ENCODE results near the gene HELZ. TPM values are rescaled to one million over a fixed set of nuclear protein-coding genes. Genes with fewer than 3 reads are reported as not detected.
A peak's percentile ranks its signal among the peaks of the same experiment; 100 is the strongest.

Gene HELZ
- total and polyA plus RNA-seq, 2 of the 8 experiments (the other 6 are each of a cell fraction or from before 2014, with no cell fraction given): 10.0 to 48.7 TPM

- Histone ChIP-seq H3K14ac (ENCODE audit: insufficient read length) (no peak overlapping the region), H3K56ac (replicated peaks; ENCODE audit: insufficient read length, low read depth, low read length) (no peak overlapping the region), H3K18ac (ENCODE audit: extremely low read depth, low read length) (no peak overlapping the region), H3K36me3 (ENCODE audit: control insufficient read depth in 2 of 4, insufficient read depth in 4 of 4, low read length in 3 of 4) (peaks cover 0 to 8% (median 2%) of the 10 kb centered on the region in 4 experiments; a peak in 1 of 8 replicates), H3K23ac (ENCODE audit: insufficient read length) (no peak overlapping the region), H3K27ac (ENCODE audit: low read depth, low read length) (0 out of 2 replicates have a peak overlapping the region, but pooled peaks have one; percentile 7), H2BK12ac (ENCODE audit: low read depth, low read length) (no peak overlapping the region), H2BK20ac (ENCODE audit: low read length) (no peak overlapping the region), H2AK5ac (ENCODE audit: low read depth, low read length) (no peak overlapping the region), H2BK120ac (replicated peaks; ENCODE audit: low read depth, low read length) (no peak overlapping the region), H4K20me1 (replicated peaks in 1 of 2; ENCODE audit: control insufficient read depth in 1 of 2, insufficient read depth in 2 of 2, low read length in 2 of 2) (no peaks in the 10 kb centered on the region), H2BK15ac (ENCODE audit: low read length) (no peak overlapping the region), H3K4me1 (replicated peaks in 1 of 4; ENCODE audit: control insufficient read depth in 3 of 4, insufficient read depth in 4 of 4, low read length in 3 of 4) (no peaks in the 10 kb centered on the region), H3K27me3 (replicated peaks in 1 of 4; ENCODE audit: control insufficient read depth in 3 of 4, extremely low read depth in 1 of 4, insufficient read depth in 3 of 4, low read length in 3 of 4) (no peaks in the 10 kb centered on the region), H3K4ac (replicated peaks; ENCODE audit: insufficient read length, low read depth, low read length) (no peak overlapping the region), H2AFZ (ENCODE audit: low read length) (no peak overlapping the region), H3K9ac (replicated peaks in 1 of 4; ENCODE audit: extremely low read depth in 1 of 4, low read depth in 3 of 4, low read length in 3 of 4) (no peak overlapping the region), H4K5ac (ENCODE audit: insufficient read length, low read depth, low read length) (no peak overlapping the region), H3K4me2 (ENCODE audit: insufficient read depth in 1 of 2, low read depth in 2 of 2, low read length in 2 of 2) (no peak overlapping the region), H2BK5ac (ENCODE audit: low read depth, low read length) (no peak overlapping the region), H3K23me2 (ENCODE audit: low read depth, low read length) (peaks cover 3% of the 10 kb centered on the region; the same call in 1 of the 2 replicates), H3K4me3 (ENCODE audit: extremely low read depth in 1 of 4, insufficient read depth in 2 of 4, low read depth in 3 of 4, low read length in 4 of 4) (no peak overlapping the region), H3K9me3 (ENCODE audit: insufficient read depth in 2 of 2, low read depth in 1 of 2, low read length in 1 of 2) (no peaks in the 10 kb centered on the region), H3K79me1 (ENCODE audit: low read depth, low read length) (no peaks in the 10 kb centered on the region), H4K8ac (ENCODE audit: extremely low read depth, insufficient read depth, low read length) (no peak overlapping the region), H3K79me2 (ENCODE audit: control insufficient read depth in 1 of 2, insufficient read depth in 2 of 2, low read length in 2 of 2) (no peaks in the 10 kb centered on the region), H4K91ac (replicated peaks; ENCODE audit: insufficient read length, low read length) (no peak overlapping the region)
- WGBS, 2 experiments (ENCODE audit: extremely low coverage in 1 of 2, insufficient coverage in 1 of 2, insufficient read length in 1 of 2, insufficient replicate concordance in 2 of 2, low coverage in 1 of 2, low lambda C conversion rate in 2 of 2, missing lambda C conversion rate in 1 of 2): 97% methylated on average over 2 of the region's 2 CpGs; no CpG with 5 or more reads in 1 of the 2 experiments
- ChIA-PET CTCF (ENCODE audit: partially characterized antibody) (interaction anchor here (0.6 to 1.6 kb wide), 3 partner anchors 12 to 79 kb away, joined by 3 to 5 read pairs (median 5); no protein-coding TSS in a partner anchor), POLR2A (ENCODE audit: partially characterized antibody) (interaction anchor here (1.0 kb wide), 1 partner anchor 21 kb away, joined by 3 read pairs; no protein-coding TSS in a partner anchor)
- DNase-seq (ENCODE audit: low read depth in 1 of 2, low spot score in 2 of 2): no peak
- FAIRE-seq: no peak
- no peak for TF ChIP-seq CREB1 (IDR thresholded peaks at IDR 0.05)
- no peak for TF ChIP-seq JUND (IDR thresholded peaks at IDR 0.05; ENCODE audit: low read length)
- no peak for TF ChIP-seq SIN3A (conservative IDR thresholded peaks at IDR 0.05 in 1 of 2, IDR thresholded peaks at IDR 0.05 in 1 of 2; ENCODE audit: low read depth in 1 of 2, low read length in 2 of 2)
- TF ChIP-seq USF2 (IDR thresholded peaks at IDR 0.05; ENCODE audit: low read length): no peak
- no peak for TF ChIP-seq SUZ12 (IDR thresholded peaks at IDR 0.05; ENCODE audit: low read length)
- no peak for TF ChIP-seq SIX5 (IDR thresholded peaks at IDR 0.05; ENCODE audit: low read depth, low read length)
- no peak for TF ChIP-seq CEBPB (IDR thresholded peaks at IDR 0.05; ENCODE audit: low read depth, low read length)
- TF ChIP-seq TAF1 (IDR thresholded peaks at IDR 0.05; ENCODE audit: low read depth, low read length): no peak
- no peak for TF ChIP-seq RNF2 (IDR thresholded peaks at IDR 0.05; ENCODE audit: borderline replicate concordance, low read depth, low read length, missing control alignments, poor library complexity, severe bottlenecking)
These were observed 50.9 kb downstream of the HELZ start for GRCh38 chr17:67194134-67194533.
